Neural crest cell (in vitro differentiated cells): ENCODE data around the gene PCK2. TPM values are rescaled to one million over a fixed set of nuclear protein-coding genes. Genes with fewer than 3 reads are reported as not detected.

Source experiments
- DNase-seq: peaks from one replicate; pipeline ENCODE4 v3.0.0; 2021; ENCODE audit warnings: low read depth, mixed read lengths, low spot score
- H3K27ac Mint-ChIP-seq: one replicate; pipeline ENCODE4 v1.8.0; 2021; ENCODE audit warnings: mild to moderate bottlenecking, mixed read lengths; ENCODE audit not compliant: unreplicated experiment
- H3K27me3 Mint-ChIP-seq: 2 replicates; pipeline ENCODE4 v1.8.0; 2021; ENCODE audit warnings: low read depth, mild to moderate bottlenecking, mixed read lengths
- H3K36me3 Mint-ChIP-seq: 2 replicates; pipeline ENCODE4 v1.8.0; 2021; ENCODE audit warnings: low read depth, mild to moderate bottlenecking, mixed read lengths
- H3K4me1 Mint-ChIP-seq: 2 replicates; pipeline ENCODE4 v1.8.0; 2021; ENCODE audit warnings: mixed read lengths
- H3K4me3 Mint-ChIP-seq: one replicate; pipeline ENCODE4 v1.8.0; 2021; ENCODE audit warnings: mild to moderate bottlenecking, mixed read lengths
- H3K9me3 Mint-ChIP-seq: 2 replicates; pipeline ENCODE4 v1.8.0; 2021; ENCODE audit warnings: mixed read lengths
- CTCF ChIP-seq: fragments of 200-600 bp; sonication (generic); conservative IDR thresholded peaks from 2 replicates; pipeline ENCODE4 v1.5.0; 2021; ENCODE audit warnings: antibody characterized with exemption, mild to moderate bottlenecking
- total RNA-seq: library from RNA; stranded (reverse); gene quantifications from 2 replicates; pipeline ENCODE4 v1.2.1, GENCODE V29; 2021

The PCK2 gene
- total RNA-seq, 1 donor from 2014 or later = 26.7 TPM

GRCh38 chr14:24086193-24086955, 7.7 kb upstream of the PCK2 start:
- Mint-ChIP-seq H3K4me3 (no peak overlapping the region), H3K27ac (peak overlapping the region; percentile 8), H3K36me3 (no peaks in the 10 kb centered on the region), H3K4me1 (peaks cover 16% of the 10 kb centered on the region), H3K27me3 (peaks cover 39% of the 10 kb centered on the region), H3K9me3 (no peaks in the 10 kb centered on the region)
- TF ChIP-seq CTCF = no peak
- no peak for DNase-seq

GRCh38 chr14:24087004-24087403, 7.1 kb upstream of the PCK2 start:
- H3K36me3 Mint-ChIP-seq = no peaks in the 10 kb centered on the region
- H3K4me3 Mint-ChIP-seq = no peak overlapping the region
- peaks cover 13% of the 10 kb centered on the region for H3K4me1 Mint-ChIP-seq
- H3K27me3 Mint-ChIP-seq = peaks cover 35% of the 10 kb centered on the region
- no peak for DNase-seq
- H3K9me3 Mint-ChIP-seq = no peaks in the 10 kb centered on the region
- TF ChIP-seq CTCF = no peak
- no peak overlapping the region for H3K27ac Mint-ChIP-seq

DNA sequence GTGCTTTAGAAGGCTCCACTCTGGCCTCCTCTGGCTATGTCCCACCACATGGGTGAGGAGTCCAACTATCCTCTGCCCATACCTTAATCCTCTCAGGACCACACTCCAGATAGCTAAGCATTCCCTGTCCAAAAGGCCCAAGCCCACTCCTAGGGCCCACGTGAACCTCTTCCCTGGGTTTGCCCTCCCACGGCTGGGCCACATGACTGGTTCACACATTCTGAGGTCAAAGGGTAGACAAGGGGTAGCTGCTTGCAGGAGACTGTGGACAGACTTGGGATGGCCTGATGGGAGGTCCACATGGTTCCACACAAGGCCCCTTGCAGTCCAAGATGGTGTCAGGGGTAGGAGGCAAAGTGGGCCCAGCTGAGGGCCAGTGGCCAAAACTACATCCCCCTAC, 6.0 kb upstream of the PCK2 start:
- no peak for TF ChIP-seq CTCF
- Mint-ChIP-seq H3K9me3 (no peaks in the 10 kb centered on the region), H3K36me3 (no peaks in the 10 kb centered on the region), H3K4me3 (no peak overlapping the region), H3K27ac (no peak overlapping the region), H3K4me1 (peaks cover 16% of the 10 kb centered on the region), H3K27me3 (peaks cover 24% of the 10 kb centered on the region)
- no peak for DNase-seq

DNA sequence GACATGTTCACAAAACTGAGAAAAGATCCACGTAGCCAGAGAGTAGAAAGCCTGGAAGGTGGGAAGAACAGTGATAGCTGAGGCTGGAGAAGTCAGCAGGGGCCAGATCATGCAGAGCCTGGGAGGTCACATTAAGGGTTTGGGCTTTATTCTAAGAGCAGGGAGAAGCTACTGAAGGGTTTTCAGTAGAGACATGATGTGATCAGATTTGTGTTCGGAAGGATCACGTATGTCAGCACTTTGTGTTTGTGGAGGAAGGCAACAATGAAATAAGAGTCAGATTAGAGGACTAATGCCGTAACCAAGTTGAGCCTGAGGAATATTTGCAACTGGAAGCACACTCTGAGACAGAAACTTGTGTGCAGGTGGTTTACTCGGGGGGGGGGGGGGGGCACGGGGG, 4.2 kb upstream of the PCK2 start:
- H3K4me3 Mint-ChIP-seq = no peak overlapping the region
- H3K4me1 Mint-ChIP-seq = peaks cover 28% of the 10 kb centered on the region
- no peaks in the 10 kb centered on the region for H3K9me3 Mint-ChIP-seq
- no peaks in the 10 kb centered on the region for H3K36me3 Mint-ChIP-seq
- no peak for DNase-seq
- H3K27ac Mint-ChIP-seq = peak overlapping the region; percentile 19
- H3K27me3 Mint-ChIP-seq = peaks cover 6% of the 10 kb centered on the region
- TF ChIP-seq CTCF = no peak

- H3K4me1 Mint-ChIP-seq = peaks cover 38% of the 10 kb centered on the region
- H3K36me3 Mint-ChIP-seq = no peaks in the 10 kb centered on the region
- no peaks in the 10 kb centered on the region for H3K9me3 Mint-ChIP-seq
- H3K27ac Mint-ChIP-seq = no peak overlapping the region
- peak overlapping the region; percentile 94 for H3K4me3 Mint-ChIP-seq
- DNase-seq = no peak
- H3K27me3 Mint-ChIP-seq = no peaks in the 10 kb centered on the region
- TF ChIP-seq CTCF = no peak
Measured at GRCh38 chr14:24092110-24092504, 2.0 kb upstream of the PCK2 start.
